Astrocyte (in vitro differentiated cells and primary cell): Measurements from ENCODE around the gene COL18A1. TPM values are rescaled to one million over a fixed set of nuclear protein-coding genes. Genes with fewer than 3 reads are reported as not detected.

Source experiments
- DNase-seq: peaks from one replicate; pipeline ENCODE4 v3.0.0-alpha.2; 2010; ENCODE audit warnings: low read depth
- FAIRE-seq: peaks from 2 replicates; lab custom pipeline; 2011; peaks lifted over from hg19 to GRCh38; lab: Jason Lieb, UNC
- H2AFZ ChIP-seq: 2 replicates; pipeline ENCODE4 v1.6.0; 2012; ENCODE audit warnings: low read depth, low read length, inconsistent platforms
- H3K27ac ChIP-seq: 2 replicates; pipeline ENCODE4 v1.5.1; 2011; ENCODE audit warnings: low read depth, low read length, inconsistent platforms
- H3K27me3 ChIP-seq: 2 replicates; pipeline ENCODE4 v1.6.0; 2011; ENCODE audit warnings: low read length, inconsistent platforms; ENCODE audit not compliant: insufficient read depth
- H3K36me3 ChIP-seq: 2 replicates; pipeline ENCODE4 v1.5.1; 2011; ENCODE audit warnings: low read length, inconsistent platforms; ENCODE audit not compliant: insufficient read depth
- H3K4me1 ChIP-seq: 2 replicates; pipeline ENCODE4 v1.5.1; 2011; ENCODE audit warnings: low read length, inconsistent platforms; ENCODE audit not compliant: insufficient read depth
- H3K4me2 ChIP-seq: 2 replicates; pipeline ENCODE4 v1.6.0; 2012; ENCODE audit warnings: low read length, inconsistent platforms
- H3K4me3 ChIP-seq: 2 replicates; pipeline ENCODE4 v1.5.1; 2011; ENCODE audit warnings: low read depth, mild to moderate bottlenecking, low read length, inconsistent platforms; ENCODE audit not compliant: insufficient read depth
- H3K79me2 ChIP-seq: 2 replicates; pipeline ENCODE4 v1.6.0; 2012; ENCODE audit warnings: mild to moderate bottlenecking, low read length, inconsistent platforms; ENCODE audit not compliant: insufficient read depth
- H3K9ac ChIP-seq: 2 replicates; pipeline ENCODE4 v1.6.0; 2012; ENCODE audit warnings: mild to moderate bottlenecking, low read length, inconsistent platforms
- H3K9me3 ChIP-seq: 2 replicates; pipeline ENCODE4 v1.5.1; 2012; ENCODE audit warnings: low read depth, mild to moderate bottlenecking, low read length, inconsistent platforms; ENCODE audit not compliant: insufficient read depth
- H4K20me1 ChIP-seq: 2 replicates; pipeline ENCODE4 v1.6.0; 2012; ENCODE audit warnings: low read length, inconsistent platforms; ENCODE audit not compliant: insufficient read depth
- H3K27ac Mint-ChIP-seq: one replicate; pipeline ENCODE4 v1.8.0; 2021; ENCODE audit warnings: mild to moderate bottlenecking, mixed read lengths; ENCODE audit not compliant: unreplicated experiment
- H3K27me3 Mint-ChIP-seq: one replicate; pipeline ENCODE4 v1.8.0; 2021; ENCODE audit warnings: low read depth, mixed read lengths; ENCODE audit not compliant: unreplicated experiment
- H3K36me3 Mint-ChIP-seq: one replicate; pipeline ENCODE4 v1.8.0; 2021; ENCODE audit warnings: low read depth, mixed read lengths; ENCODE audit not compliant: unreplicated experiment
- H3K4me1 Mint-ChIP-seq: one replicate; pipeline ENCODE4 v1.8.0; 2021; ENCODE audit warnings: low read depth, mixed read lengths; ENCODE audit not compliant: unreplicated experiment
- H3K4me3 Mint-ChIP-seq: one replicate; pipeline ENCODE4 v1.8.0; 2021; ENCODE audit warnings: mild to moderate bottlenecking, moderate library complexity, mixed read lengths; ENCODE audit not compliant: unreplicated experiment
- H3K9me3 Mint-ChIP-seq: one replicate; pipeline ENCODE4 v1.8.0; 2021; ENCODE audit warnings: mild to moderate bottlenecking, mixed read lengths; ENCODE audit not compliant: unreplicated experiment
- EZH2 ChIP-seq: IDR thresholded peaks from 2 replicates; pipeline ENCODE4 v1.6.1; 2012; ENCODE audit warnings: mild to moderate bottlenecking, low read length, inconsistent platforms; ENCODE audit not compliant: insufficient read depth
- total RNA-seq: library from RNA; stranded (reverse); gene quantifications from 2 replicates; pipeline ENCODE4 v1.2.1, GENCODE V29; 2021
- TF ChIP-seq, protein P1 (sequence below): IDR thresholded peaks from 2 replicates; pipeline ENCODE4 v1.5.1; 2011; ENCODE audit warnings: low read depth, mild to moderate bottlenecking, inconsistent platforms, low read length, moderate library complexity; ENCODE audit not compliant: insufficient read depth

Gene COL18A1
- total RNA-seq, 1 donor from 2014 or later: 616 TPM

DNA sequence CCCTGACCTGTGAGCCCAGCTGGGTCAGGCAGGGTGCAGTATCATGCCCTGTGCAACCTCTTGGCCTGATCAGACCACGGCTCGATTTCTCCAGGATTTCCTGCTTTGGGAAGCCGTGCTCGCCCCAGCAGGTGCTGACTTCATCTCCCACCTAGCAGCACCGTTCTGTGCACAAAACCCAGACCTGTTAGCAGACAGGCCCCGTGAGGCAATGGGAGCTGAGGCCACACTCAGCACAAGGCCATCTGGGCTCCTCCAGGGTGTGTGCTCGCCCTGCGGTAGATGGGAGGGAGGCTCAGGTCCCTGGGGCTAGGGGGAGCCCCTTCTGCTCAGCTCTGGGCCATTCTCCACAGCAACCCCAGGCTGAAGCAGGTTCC lies 107.6 kb downstream of the COL18A1 start:
- Histone ChIP-seq H2AFZ (no peak overlapping the region), H3K4me1 (no peaks in the 10 kb centered on the region), H4K20me1 (peaks cover 12% of the 10 kb centered on the region), H3K27ac (no peak overlapping the region), H3K4me2 (no peak overlapping the region), H3K4me3 (no peak overlapping the region), H3K9ac (no peak overlapping the region), H3K79me2 (no peaks in the 10 kb centered on the region), H3K9me3 (no peaks in the 10 kb centered on the region), H3K27me3 (no peaks in the 10 kb centered on the region), H3K36me3 (no peaks in the 10 kb centered on the region)
- TF ChIP-seq, protein P1, sequence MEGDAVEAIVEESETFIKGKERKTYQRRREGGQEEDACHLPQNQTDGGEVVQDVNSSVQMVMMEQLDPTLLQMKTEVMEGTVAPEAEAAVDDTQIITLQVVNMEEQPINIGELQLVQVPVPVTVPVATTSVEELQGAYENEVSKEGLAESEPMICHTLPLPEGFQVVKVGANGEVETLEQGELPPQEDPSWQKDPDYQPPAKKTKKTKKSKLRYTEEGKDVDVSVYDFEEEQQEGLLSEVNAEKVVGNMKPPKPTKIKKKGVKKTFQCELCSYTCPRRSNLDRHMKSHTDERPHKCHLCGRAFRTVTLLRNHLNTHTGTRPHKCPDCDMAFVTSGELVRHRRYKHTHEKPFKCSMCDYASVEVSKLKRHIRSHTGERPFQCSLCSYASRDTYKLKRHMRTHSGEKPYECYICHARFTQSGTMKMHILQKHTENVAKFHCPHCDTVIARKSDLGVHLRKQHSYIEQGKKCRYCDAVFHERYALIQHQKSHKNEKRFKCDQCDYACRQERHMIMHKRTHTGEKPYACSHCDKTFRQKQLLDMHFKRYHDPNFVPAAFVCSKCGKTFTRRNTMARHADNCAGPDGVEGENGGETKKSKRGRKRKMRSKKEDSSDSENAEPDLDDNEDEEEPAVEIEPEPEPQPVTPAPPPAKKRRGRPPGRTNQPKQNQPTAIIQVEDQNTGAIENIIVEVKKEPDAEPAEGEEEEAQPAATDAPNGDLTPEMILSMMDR: no peak
- TF ChIP-seq EZH2: no peak
- peaks cover 3% of the 10 kb centered on the region for H3K36me3 Mint-ChIP-seq
- H3K9me3 Mint-ChIP-seq: no peaks in the 10 kb centered on the region
- FAIRE-seq: no peak
- H3K4me1 Mint-ChIP-seq: peaks cover 1% of the 10 kb centered on the region
- no peak overlapping the region for H3K27ac Mint-ChIP-seq
- no peak overlapping the region for H3K4me3 Mint-ChIP-seq
- no peaks in the 10 kb centered on the region for H3K27me3 Mint-ChIP-seq
- no peak for DNase-seq

DNA sequence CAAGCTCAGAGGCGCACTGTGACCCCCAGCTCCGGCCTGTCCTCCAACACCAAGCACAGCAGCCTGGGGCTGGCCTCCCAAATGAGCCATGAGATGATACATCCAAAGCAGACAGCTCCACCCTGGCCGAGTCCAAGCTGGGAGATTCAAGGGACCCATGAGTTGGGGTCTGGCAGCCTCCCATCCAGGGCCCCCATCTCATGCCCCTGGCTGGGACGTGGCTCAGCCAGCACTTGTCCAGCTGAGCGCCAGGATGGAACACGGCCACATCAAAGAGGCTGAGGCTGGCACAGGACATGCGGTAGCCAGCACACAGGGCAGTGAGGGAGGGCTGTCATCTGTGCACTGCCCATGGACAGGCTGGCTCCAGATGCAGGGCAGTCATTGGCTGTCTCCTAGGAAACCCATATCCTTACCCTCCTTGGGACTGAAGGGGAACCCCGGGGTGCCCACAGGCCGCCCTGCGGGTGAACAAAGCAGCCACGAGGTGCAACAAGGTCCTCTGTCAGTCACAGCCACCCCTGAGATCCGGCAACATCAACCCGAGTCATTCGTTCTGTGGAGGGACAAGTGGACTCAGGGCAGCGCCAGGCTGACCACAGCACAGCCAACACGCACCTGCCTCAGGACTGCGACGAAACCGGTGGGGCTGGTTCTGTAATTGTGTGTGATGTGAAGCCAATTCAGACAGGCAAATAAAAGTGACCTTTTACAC lies 108.2 kb downstream of the COL18A1 start:
- no peaks in the 10 kb centered on the region for H3K9me3 ChIP-seq
- Mint-ChIP-seq H3K27me3 (no peaks in the 10 kb centered on the region), H3K27ac (no peak overlapping the region), H3K9me3 (peaks cover 2% of the 10 kb centered on the region), H3K4me3 (no peak overlapping the region), H3K36me3 (peaks cover 6% of the 10 kb centered on the region), H3K4me1 (peaks cover 2% of the 10 kb centered on the region)
- H3K4me3 ChIP-seq: no peak overlapping the region
- H3K4me2 ChIP-seq: no peak overlapping the region
- H4K20me1 ChIP-seq: peaks cover 6% of the 10 kb centered on the region
- no peaks in the 10 kb centered on the region for H3K27me3 ChIP-seq
- H2AFZ ChIP-seq: no peak overlapping the region
- no peaks in the 10 kb centered on the region for H3K4me1 ChIP-seq
- no peak overlapping the region for H3K27ac ChIP-seq
- TF ChIP-seq EZH2: no peak
- TF ChIP-seq, protein P1: no peak
- no peak for FAIRE-seq
- no peak for DNase-seq
- no peak overlapping the region for H3K9ac ChIP-seq
- H3K36me3 ChIP-seq: no peaks in the 10 kb centered on the region
- no peaks in the 10 kb centered on the region for H3K79me2 ChIP-seq

DNA sequence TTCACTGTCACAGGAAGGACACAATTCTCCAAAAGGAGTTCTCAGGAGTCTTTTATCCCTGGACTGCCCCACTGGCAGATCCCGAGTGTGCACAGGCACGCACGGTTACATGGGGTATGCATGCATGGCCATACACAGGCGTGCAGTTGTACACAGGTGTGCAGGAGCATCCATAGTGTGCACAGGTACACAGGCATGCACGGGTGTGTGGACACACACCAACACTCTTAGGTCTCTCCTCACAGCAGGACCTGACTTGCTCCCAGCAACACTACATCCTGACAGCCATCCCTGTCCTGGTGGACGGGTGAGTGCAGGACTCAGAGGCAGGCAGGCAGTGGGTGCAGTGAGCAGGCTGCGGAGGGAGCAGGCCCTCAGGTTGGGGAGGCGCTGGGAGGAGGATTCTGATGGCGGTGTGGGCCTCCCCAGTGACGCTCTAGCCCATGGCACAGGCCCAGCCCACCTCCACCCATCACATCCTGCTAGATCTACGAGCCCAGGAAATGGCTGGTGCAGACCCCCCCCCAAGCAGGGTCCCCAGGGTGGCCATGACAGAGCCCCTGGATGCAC lies 108.9 kb downstream of the COL18A1 start:
- Mint-ChIP-seq H3K4me1 (peaks cover 2% of the 10 kb centered on the region), H3K27ac (peak overlapping the region; percentile 41), H3K36me3 (peaks cover 12% of the 10 kb centered on the region), H3K9me3 (peaks cover 5% of the 10 kb centered on the region), H3K27me3 (no peaks in the 10 kb centered on the region), H3K4me3 (no peak overlapping the region)
- no peak for TF ChIP-seq EZH2
- TF ChIP-seq, protein P1: no peak
- Histone ChIP-seq H3K4me3 (no peak overlapping the region), H4K20me1 (peaks cover 4% of the 10 kb centered on the region), H3K4me2 (no peak overlapping the region), H3K79me2 (no peaks in the 10 kb centered on the region), H3K27ac (no peak overlapping the region), H3K27me3 (no peaks in the 10 kb centered on the region), H2AFZ (no peak overlapping the region), H3K9me3 (no peaks in the 10 kb centered on the region), H3K4me1 (no peaks in the 10 kb centered on the region), H3K9ac (no peak overlapping the region), H3K36me3 (no peaks in the 10 kb centered on the region)
- FAIRE-seq (no peak), DNase-seq (no peak)
